GM18867 (cell line): ENCODE results near the gene TAT.

Experiments
- ATAC-seq: cut with Tn5 transposase; IDR thresholded peaks from one replicate; pipeline ENCODE4 v1.9.1; 2021; ENCODE audit warnings: mild to moderate bottlenecking, moderate library complexity; ENCODE audit not compliant: unreplicated experiment

The TAT gene

DNA sequence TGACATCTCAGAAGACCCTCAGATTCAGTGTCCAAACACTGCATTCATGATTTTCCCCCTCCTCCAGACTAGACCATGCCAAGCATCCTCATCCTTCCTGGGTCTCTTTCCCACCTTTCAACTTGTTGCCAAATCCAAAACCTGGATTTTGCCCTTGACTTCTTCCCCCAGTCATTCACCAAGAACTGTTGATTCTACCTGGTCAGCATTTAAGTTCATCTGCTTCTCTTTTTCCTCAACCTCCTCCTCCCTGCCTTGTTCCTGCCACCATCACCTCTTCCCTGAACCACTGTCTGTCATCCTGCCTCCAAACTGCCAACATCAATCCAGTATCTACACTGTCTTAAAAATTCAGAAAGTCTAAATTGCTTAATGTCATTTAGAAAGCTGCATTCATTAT is 29.7 kb downstream of the TAT start:
- no peak for ATAC-seq

DNA sequence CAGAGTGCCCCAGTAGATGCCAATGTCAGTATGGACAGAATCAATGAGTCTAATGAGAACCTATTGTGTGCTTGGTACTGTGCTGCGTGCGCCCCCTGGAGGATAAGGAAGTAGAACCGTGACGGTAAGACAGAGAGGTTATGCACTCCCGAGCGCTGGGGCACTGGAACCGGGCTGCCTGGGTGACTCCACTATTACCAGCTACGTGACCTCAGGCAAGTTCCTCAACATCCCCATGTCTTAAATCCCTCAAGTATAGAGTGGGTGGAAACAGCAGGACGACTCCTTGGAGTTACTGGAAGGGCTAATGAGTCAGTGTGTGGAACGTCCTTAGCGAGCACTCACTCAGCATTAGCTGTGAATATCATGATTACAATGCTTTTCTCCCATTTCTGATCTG is 34.5 kb downstream of the TAT start:
- peak; percentile 72 for ATAC-seq

DNA sequence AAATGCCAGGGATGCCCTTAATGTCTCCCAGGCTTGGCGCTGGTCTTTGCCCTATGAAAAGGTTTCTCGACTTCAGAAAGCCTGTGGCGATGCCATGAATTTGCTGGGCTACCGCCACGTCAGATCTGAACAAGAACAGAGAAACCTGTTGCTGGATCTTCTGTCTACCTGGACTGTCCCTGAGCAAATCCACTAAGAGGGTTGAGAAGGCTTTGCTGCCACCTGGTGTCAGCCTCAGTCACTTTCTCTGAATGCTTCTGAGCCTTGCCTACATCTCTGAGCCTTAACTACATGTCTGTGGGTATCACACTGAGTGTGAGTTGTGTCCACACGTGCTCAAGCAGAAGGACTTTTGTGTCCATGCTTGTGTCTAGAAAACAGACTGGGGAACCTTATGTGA is 39.2 kb downstream of the TAT start:
- ATAC-seq = peak; percentile 79

DNA sequence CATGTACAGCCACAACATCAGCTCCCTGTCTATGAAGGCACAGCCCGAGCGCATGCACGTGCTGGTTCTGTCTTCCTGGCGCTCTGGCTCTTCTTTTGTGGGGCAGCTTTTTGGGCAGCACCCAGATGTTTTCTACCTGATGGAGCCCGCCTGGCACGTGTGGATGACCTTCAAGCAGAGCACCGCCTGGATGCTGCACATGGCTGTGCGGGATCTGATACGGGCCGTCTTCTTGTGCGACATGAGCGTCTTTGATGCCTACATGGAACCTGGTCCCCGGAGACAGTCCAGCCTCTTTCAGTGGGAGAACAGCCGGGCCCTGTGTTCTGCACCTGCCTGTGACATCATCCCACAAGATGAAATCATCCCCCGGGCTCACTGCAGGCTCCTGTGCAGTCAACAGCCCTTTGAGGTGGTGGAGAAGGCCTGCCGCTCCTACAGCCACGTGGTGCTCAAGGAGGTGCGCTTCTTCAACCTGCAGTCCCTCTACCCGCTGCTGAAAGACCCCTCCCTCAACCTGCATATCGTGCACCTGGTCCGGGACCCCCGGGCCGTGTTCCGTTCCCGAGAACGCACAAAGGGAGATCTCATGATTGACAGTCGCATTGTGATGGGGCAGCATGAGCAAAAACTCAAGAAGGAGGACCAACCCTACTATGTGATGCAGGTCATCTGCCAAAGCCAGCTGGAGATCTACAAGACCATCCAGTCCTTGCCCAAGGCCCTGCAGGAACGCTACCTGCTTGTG is 40.0 kb downstream of the TAT start:
- no peak for ATAC-seq

DNA sequence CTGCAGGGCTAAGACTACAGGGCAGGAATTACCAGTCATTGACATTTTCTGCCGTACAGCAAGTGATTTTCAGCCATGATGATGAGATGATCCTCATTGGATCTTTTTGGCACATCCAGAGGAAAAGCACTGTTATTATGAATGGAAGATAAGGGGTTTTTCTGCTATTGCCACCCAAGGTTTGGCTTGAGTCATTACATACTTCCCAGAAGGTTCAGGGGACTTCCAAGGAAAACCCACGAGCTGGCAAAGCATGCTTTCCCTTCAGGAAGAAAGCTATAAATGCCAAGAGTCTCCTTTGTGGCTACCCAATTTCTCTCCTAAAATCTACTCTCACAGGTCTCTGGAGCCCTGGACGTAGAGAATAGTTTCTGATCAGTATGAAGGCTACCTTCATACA is 44.5 kb downstream of the TAT start:
- ATAC-seq = no peak

DNA sequence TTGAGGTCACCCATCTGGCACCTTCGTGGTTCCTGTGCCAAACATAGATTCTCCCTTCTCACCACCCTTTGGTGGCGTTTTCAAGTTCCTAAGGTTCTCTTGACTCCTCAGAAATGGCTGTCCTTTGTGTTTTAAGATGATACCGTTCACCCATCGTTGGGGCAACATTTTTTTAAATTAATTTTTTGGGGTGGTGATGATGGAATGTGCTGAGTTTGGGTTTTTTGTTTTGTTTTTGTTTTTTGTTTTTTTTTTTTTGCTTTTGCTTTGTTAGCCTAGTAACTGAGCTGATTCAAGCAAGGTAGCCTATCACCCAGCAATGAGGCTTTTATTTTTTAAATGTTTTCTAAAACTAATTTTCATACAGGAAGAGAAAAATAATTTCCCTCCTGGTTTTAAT is 48.0 kb downstream of the TAT start:
- no peak for ATAC-seq

DNA sequence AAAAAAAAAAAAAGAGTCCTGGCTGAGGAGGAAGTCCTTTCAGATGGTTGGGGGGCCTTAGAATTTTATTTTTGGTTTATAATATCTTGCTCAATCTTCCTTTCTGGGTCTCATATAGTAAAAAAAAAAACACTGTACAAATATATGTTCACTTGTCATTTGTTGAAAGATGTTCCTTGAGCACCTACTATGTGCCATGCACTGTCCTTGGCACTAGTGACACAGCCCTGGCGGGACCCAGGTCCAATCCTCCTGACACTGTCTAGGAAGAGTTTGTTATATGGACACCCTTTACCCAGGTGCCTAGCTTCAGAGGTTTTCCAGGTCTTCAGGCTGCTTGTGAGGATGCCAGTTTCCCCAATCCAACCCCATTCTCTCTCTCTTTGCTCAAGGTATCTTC is 48.6 kb downstream of the TAT start:
- ATAC-seq = no peak

DNA sequence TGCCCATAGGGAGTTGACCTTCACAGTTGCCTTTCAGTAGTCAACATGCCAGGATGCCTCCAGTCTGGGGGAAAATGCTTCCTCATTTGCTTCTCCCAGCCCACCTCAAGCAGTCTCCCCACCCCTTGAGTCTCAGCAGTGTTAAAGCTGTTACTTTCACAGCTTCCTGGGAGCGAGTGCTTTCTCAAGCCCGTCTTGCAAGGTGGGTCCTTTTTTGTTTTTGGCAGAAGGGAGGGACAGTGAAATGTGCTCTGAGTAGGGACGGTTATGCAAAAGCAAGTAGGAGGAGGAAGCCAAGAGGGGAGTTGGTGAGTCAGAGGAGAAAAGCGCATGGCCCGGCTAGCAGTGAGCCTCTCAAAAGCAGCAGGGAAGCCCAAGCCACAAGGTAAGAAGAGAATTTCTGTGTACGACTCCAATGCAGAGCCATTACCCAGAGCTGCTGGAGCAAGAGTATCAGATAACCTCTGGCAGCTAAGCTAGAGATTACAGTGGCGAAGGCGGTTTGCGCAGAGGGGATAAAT is 50.7 kb downstream of the TAT start, which contains the start of gene CHST4:
CHST4 (plus strand) TSS at position 316 of the 521 bp plus-strand sequence. CDS start 10,252 bp downstream, outside the sequence.
- no peak for ATAC-seq

DNA sequence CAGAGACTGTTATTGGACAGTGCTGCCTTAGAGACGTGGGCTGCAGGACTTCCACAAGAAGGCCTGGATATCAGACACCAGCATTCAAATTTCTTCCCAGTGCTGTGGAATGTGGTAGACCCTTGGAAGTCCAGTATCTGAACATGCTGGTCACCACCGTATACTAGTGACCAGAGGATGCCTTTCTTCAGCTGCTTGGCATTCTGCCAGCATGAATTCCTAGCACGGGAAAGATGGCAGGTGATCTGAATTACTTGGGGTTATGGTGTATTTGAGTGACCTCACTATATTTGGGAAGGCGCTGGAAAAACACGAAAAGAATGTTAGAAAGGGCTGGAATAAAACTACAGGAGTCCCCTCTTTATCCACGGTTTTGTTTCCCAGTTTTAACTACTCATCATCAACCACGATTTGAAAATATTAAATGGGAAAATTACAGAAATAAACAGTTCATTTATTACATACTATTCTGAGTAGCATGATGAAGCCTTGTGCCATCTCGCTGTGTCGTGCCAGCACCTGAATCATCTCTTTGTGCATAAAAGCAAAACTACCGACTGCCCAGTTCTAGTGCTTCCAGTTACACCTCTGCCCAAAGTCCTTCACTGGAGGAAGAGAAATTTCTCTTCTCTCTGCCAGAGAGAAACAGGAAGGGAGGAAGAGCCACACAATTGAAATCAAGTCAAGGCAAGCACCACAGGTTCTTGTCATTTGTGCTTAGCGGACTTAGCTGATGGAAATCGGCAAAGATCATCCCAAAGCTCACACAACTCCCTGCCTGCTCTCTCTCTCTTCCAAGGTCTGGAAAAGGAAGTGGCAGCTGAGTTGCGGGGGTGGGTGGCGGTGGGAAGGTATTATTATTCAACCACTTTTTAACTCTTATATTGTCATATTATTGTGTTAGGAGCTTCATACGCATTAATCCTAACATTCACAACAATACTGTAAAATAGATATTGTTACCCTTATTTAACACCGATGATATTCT is 52.0 kb downstream of the TAT start:
- no peak for ATAC-seq

DNA sequence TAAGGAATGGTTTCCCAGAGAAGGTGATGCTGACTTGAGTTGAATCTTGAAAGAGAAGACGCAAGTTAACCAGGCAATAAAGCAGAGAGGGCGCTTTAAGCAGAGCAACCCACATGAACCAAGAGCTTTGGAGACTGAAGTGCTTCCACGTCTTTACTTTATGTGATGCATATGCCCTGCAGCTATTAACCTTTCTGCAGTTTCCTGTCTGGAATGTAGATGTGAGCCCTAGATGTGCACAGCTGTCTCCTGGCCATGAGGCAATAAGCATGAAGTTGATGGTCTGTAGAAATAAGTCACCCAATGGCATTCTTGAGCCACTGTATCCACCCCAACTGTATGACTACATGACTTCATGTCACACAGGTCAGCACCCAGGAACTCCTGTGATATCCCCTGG is 56.3 kb downstream of the TAT start:
- ATAC-seq = no peak
